Gastroesophageal sphincter (tissue), 3 donors: ENCODE measurements around the gene OBSL1.

Source experiments
- POLR2A ChIP-seq, 2 donors: fragments of 450-650 bp; IDR thresholded peaks; one replicate each; pipeline ENCODE4 v1.6.1; 2017; ENCODE audit warnings: antibody characterized with exemption in 2 of 2, mild to moderate bottlenecking in 2 of 2, moderate library complexity in 1 of 2
- POLR2AphosphoS5 ChIP-seq: sonication (generic); formaldehyde crosslinking; IDR thresholded peaks from one replicate; pipeline ENCODE4 v1.6.1; 2017; ENCODE audit warnings: antibody characterized with exemption
- TF ChIP-seq, protein P1 (sequence below), 4 experiments: fragments of 200-600 bp in 2 of 4; fragments of 450-650 bp in 2 of 4; sonication (generic) in 1 of 4; IDR thresholded peaks; one replicate each; pipeline ENCODE4 v1.5.1; 2017 to 2019; ENCODE audit warnings: antibody characterized with exemption in 4 of 4, mild to moderate bottlenecking in 2 of 4, moderate library complexity in 2 of 4

DNA sequence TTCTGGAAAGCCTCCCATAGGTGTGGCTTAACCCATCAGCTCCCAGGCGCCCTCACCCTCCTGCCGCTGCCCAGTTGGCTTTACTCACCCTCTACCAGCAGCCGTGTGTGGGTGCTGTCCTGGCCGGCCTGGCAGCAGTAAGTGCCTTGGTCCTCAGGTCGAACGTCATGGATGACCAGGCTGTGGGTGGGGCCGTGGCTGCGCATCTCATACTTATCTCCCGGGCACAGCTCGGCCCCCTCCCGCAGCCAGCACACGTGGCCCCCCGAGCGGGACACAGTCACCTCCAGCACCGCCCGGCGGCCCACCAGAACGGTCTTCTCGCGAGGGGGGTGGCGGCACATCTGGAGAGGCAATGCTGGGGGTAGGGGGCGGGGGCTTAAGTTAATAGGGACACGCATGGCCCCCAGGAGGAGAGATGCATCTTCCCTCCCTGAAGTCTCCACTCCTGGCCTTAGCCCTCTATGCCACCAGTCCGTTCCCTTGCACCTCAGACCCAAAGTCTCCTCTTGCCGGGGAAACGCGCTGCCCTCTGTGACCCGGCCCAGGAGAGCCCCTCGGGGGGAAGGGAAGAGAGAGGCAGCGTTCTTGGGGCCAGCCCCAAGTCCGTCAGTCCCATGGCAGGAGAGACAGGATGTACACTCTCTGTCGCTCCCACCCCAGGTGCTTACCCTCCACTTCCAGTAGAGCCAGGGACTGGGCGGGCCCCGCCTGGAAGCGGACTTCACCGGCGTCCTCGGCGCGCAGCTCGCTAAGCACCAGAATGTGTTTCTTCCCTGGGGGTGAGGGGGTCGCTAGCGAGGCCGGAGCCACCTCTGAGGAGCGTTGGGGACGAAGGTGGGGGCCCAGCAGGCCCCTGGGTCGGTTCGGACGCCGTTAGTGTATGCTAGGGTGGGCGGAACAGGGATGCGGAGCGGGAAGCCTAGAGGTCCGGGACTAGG lies 19.6 kb downstream of the OBSL1 start:
- TF ChIP-seq, protein P1, sequence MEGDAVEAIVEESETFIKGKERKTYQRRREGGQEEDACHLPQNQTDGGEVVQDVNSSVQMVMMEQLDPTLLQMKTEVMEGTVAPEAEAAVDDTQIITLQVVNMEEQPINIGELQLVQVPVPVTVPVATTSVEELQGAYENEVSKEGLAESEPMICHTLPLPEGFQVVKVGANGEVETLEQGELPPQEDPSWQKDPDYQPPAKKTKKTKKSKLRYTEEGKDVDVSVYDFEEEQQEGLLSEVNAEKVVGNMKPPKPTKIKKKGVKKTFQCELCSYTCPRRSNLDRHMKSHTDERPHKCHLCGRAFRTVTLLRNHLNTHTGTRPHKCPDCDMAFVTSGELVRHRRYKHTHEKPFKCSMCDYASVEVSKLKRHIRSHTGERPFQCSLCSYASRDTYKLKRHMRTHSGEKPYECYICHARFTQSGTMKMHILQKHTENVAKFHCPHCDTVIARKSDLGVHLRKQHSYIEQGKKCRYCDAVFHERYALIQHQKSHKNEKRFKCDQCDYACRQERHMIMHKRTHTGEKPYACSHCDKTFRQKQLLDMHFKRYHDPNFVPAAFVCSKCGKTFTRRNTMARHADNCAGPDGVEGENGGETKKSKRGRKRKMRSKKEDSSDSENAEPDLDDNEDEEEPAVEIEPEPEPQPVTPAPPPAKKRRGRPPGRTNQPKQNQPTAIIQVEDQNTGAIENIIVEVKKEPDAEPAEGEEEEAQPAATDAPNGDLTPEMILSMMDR (IDR thresholded peaks at IDR 0.05) = no peak
- no peak for TF ChIP-seq POLR2A (IDR thresholded peaks at IDR 0.05)
- no peak for TF ChIP-seq POLR2AphosphoS5
